HepG2 (cell line): Measurements from ENCODE around the gene FAM43A. TPM values are rescaled to one million over a fixed set of nuclear protein-coding genes. Genes with fewer than 3 reads are reported as not detected.

ENCODE experiments used
- CC2D1A ChIP-seq: sonication (generic); formaldehyde crosslinking; IDR thresholded peaks from 2 replicates; pipeline ENCODE4 v1.8.1; 2023; ENCODE audit warnings: mild to moderate bottlenecking, missing genetic modification reagents
- CSRNP1 ChIP-seq: sonication (generic); formaldehyde crosslinking; IDR thresholded peaks from 2 replicates; pipeline ENCODE4 v1.8.1; 2023; ENCODE audit warnings: mild to moderate bottlenecking, missing genetic modification reagents
- DR1 ChIP-seq: sonication (generic); formaldehyde crosslinking; IDR thresholded peaks from 2 replicates; pipeline ENCODE4 v1.8.0; 2021; ENCODE audit warnings: mild to moderate bottlenecking, missing genetic modification reagents, inconsistent platforms
- DZIP1 ChIP-seq: sonication (generic); formaldehyde crosslinking; IDR thresholded peaks from 2 replicates; pipeline ENCODE4 v1.5.0; 2020; ENCODE audit warnings: mild to moderate bottlenecking, missing genetic modification reagents
- FOXC1 ChIP-seq: sonication (generic); formaldehyde crosslinking; IDR thresholded peaks from 2 replicates; pipeline ENCODE4 v1.8.0; 2022; ENCODE audit warnings: mild to moderate bottlenecking, missing genetic modification reagents, borderline replicate concordance
- HNF1A ChIP-seq, 2 experiments: sonication (generic) in 1 of 2; formaldehyde crosslinking in 1 of 2; IDR thresholded peaks; 2 replicates each; pipeline versions ENCODE4 v1.4.0 to v1.6.1; 2016 to 2020; ENCODE audit warnings: borderline replicate concordance in 1 of 2, low read depth in 1 of 2, mild to moderate bottlenecking in 1 of 2, missing genetic modification reagents in 1 of 2
- IRF2 ChIP-seq: IDR thresholded peaks from 2 replicates; pipeline ENCODE4 v1.6.1; 2018; ENCODE audit warnings: missing genetic modification reagents, missing compliant biosample characterization
- JUN ChIP-seq: sonication (generic); formaldehyde crosslinking; IDR thresholded peaks from 2 replicates; pipeline ENCODE4 v1.4.0; 2020; ENCODE audit warnings: mild to moderate bottlenecking, missing genetic modification reagents
- MXI1 ChIP-seq: IDR thresholded peaks from 3 replicates; pipeline ENCODE4 v1.6.1; 2012; ENCODE audit warnings: low read depth, low read length, inconsistent platforms, borderline replicate concordance
- NFE2L2 ChIP-seq: fragments of 150-350 bp; IDR thresholded peaks from 2 replicates; pipeline ENCODE4 v1.6.1; 2014; ENCODE audit warnings: low read length
- NFYC ChIP-seq: IDR thresholded peaks from 2 replicates; pipeline ENCODE4 v1.6.1; 2016; ENCODE audit warnings: missing genetic modification reagents, missing compliant biosample characterization
- TIGD3 ChIP-seq: sonication (generic); formaldehyde crosslinking; IDR thresholded peaks from 2 replicates; pipeline ENCODE4 v1.5.1; 2020; ENCODE audit warnings: mild to moderate bottlenecking, missing genetic modification reagents, borderline replicate concordance
- ZBTB20 ChIP-seq: sonication (generic); formaldehyde crosslinking; IDR thresholded peaks from 2 replicates; pipeline ENCODE4 v1.8.1; 2023; ENCODE audit warnings: missing genetic modification reagents, low read depth, mild to moderate bottlenecking, borderline replicate concordance
- ZBTB3 ChIP-seq: sonication (generic); formaldehyde crosslinking; IDR thresholded peaks from 2 replicates; pipeline ENCODE4 v1.4.0; 2020; ENCODE audit warnings: low read depth, mild to moderate bottlenecking, moderate library complexity, missing genetic modification reagents, borderline replicate concordance
- ZFX ChIP-seq: sonication (generic); formaldehyde crosslinking; IDR thresholded peaks from 2 replicates; pipeline ENCODE4 v1.4.0; 2020; ENCODE audit warnings: mild to moderate bottlenecking, low read depth, missing genetic modification reagents, moderate library complexity
- ZNF225 ChIP-seq: sonication (generic); formaldehyde crosslinking; IDR thresholded peaks from 2 replicates; pipeline ENCODE4 v1.4.0; 2020; ENCODE audit warnings: mild to moderate bottlenecking, missing genetic modification reagents
- ZNF253 ChIP-seq: sonication (generic); formaldehyde crosslinking; IDR thresholded peaks from 2 replicates; pipeline ENCODE4 v1.8.0; 2022; ENCODE audit warnings: mild to moderate bottlenecking, missing genetic modification reagents, borderline replicate concordance
- ZNF7 ChIP-seq: IDR thresholded peaks from 2 replicates; pipeline ENCODE4 v1.6.1; 2016; ENCODE audit warnings: missing biosample characterization, missing genetic modification reagents
- ZNF772 ChIP-seq: sonication (generic); formaldehyde crosslinking; IDR thresholded peaks from 2 replicates; pipeline ENCODE4 v1.5.0; 2020; ENCODE audit warnings: mild to moderate bottlenecking, missing genetic modification reagents
- polyA plus RNA-seq, 8 experiments: library from polyadenylated mRNA; depleted of rRNA in 3 of 8; stranded (reverse) in 7 of 8; unstranded in 1 of 8; fragments of >200 nt; fragmentation: Illumina TruSeq in 4 of 8; extraction: Trizol in 4 of 8; gene quantifications; 2 replicates each; pipeline versions ENCODE4 v1.2.1 to v1.2.3, GENCODE V29; 2011 to 2016; ENCODE audit warnings: low read depth in 4 of 8, missing spikeins in 1 of 8, mixed read lengths in 1 of 8; ENCODE audit not compliant: insufficient read depth in 1 of 8
- total RNA-seq, 5 experiments: library from RNA; depleted of rRNA; stranded (reverse); fragments of >200 nt; fragmentation: Illumina TruSeq; extraction: Trizol; gene quantifications; 2 replicates each; pipeline ENCODE4 v1.2.3, GENCODE V29; 2016; ENCODE audit warnings: low read depth in 1 of 5

FAM43A gene
- total and polyA plus RNA-seq, 2 of the 13 experiments (the other 11 are each of a cell fraction or from before 2014, with no cell fraction given), result 0.91 to 1.8 TPM

- TF ChIP-seq IRF2 (0 out of 2 replicates have a peak, but pooled peaks have one; percentile 32), ZNF225 (CRISPR knock-in tag) (no peak), HNF1A (IDR thresholded peaks at IDR 0.05; ENCODE audit: low read depth) (no peak), HNF1A (CRISPR knock-in tag; IDR thresholded peaks at IDR 0.05; ENCODE audit: borderline replicate concordance) (no peak), TIGD3 (CRISPR knock-in tag) (no peak), MXI1 (no peak), JUN (CRISPR knock-in tag) (0 out of 2 replicates have a peak, but pooled peaks have one; percentile 29), FOXC1 (no peak), ZNF7 (CRISPR knock-in tag) (no peak), CC2D1A (CRISPR knock-in tag) (no peak), DZIP1 (CRISPR knock-in tag) (no peak), CSRNP1 (peak; percentile 63; the same call in 1 of the 2 replicates), NFE2L2 (no peak), DR1 (CRISPR knock-in tag) (no peak), ZNF253 (0 out of 2 replicates have a peak, but pooled peaks have one; percentile 28), ZBTB3 (no peak), ZNF772 (no peak), ZBTB20 (CRISPR knock-in tag) (no peak), NFYC (CRISPR knock-in tag) (no peak), ZFX (CRISPR knock-in tag) (no peak; the same call in 1 of the 2 replicates)
Measured at GRCh38 chr3:194682694-194683310, 2.9 kb upstream of the FAM43A start (continued).
